Tibial nerve (tissue), 4 donors: ENCODE measurements around the gene LRRTM4. TPM values are rescaled to one million over a fixed set of nuclear protein-coding genes. Genes with fewer than 3 reads are reported as not detected.

Source experiments
- DNase-seq, 2 donors: peaks; one replicate each; pipeline ENCODE4 v3.0.0-alpha.2; 2019; ENCODE audit warnings: low spot score in 2 of 2
- H3K27ac ChIP-seq, 4 donors: fragments of 200-600 bp; sonication (generic) in 3 of 4; one replicate each; pipeline ENCODE4 v1.5.1; 2017 to 2019; ENCODE audit warnings: mild to moderate bottlenecking in 1 of 4
- H3K27me3 ChIP-seq, 2 donors: fragments of 200-600 bp; sonication (generic) in 1 of 2; one replicate each; pipeline versions ENCODE4 v1.5.1 to v1.6.0; 2017 to 2019
- H3K36me3 ChIP-seq, 3 donors: fragments of 200-600 bp; sonication (generic); one replicate each; pipeline ENCODE4 v1.5.1; 2018 to 2019
- H3K4me1 ChIP-seq, 4 donors: fragments of 200-600 bp; sonication (generic) in 3 of 4; one replicate each; pipeline ENCODE4 v1.5.1; 2017 to 2019
- H3K4me3 ChIP-seq, 4 donors: fragments of 200-600 bp; sonication (generic) in 3 of 4; one replicate each; pipeline ENCODE4 v1.5.1; 2017 to 2019; ENCODE audit warnings: mild to moderate bottlenecking in 1 of 4, moderate library complexity in 1 of 4
- H3K9me3 ChIP-seq, 4 donors: fragments of 200-600 bp; sonication (generic) in 3 of 4; one replicate each; pipeline ENCODE4 v1.5.1; 2017 to 2019
- EP300 ChIP-seq, 2 donors: sonication (generic); formaldehyde crosslinking; IDR thresholded peaks; one replicate each; pipeline ENCODE4 v1.6.1; 2017; ENCODE audit warnings: antibody characterized with exemption in 2 of 2, mild to moderate bottlenecking in 1 of 2
- POLR2A ChIP-seq, 2 donors: fragments of 450-650 bp; IDR thresholded peaks; one replicate each; pipeline ENCODE4 v1.6.1; 2017; ENCODE audit warnings: antibody characterized with exemption in 2 of 2, mild to moderate bottlenecking in 2 of 2, moderate library complexity in 2 of 2
- WGBS, 2 donors: methylation state at CpG; one replicate each; pipeline ENCODE4 v1.1.5; 2018; 5-methylcytosine and 5-hydroxymethylcytosine counted together
- total RNA-seq, 4 donors: library from RNA; depleted of rRNA; stranded (reverse); fragments of >200 nt; gene quantifications; one replicate each; pipeline ENCODE4 v1.1.0, GENCODE V29; 2016
- TF ChIP-seq, protein P1 (sequence below), 5 experiments: fragments of 200-600 bp in 3 of 5; fragments of 450-650 bp in 2 of 5; sonication (generic) in 3 of 5; IDR thresholded peaks; one replicate each; pipeline ENCODE4 v1.5.1; 2016 to 2019; ENCODE audit warnings: antibody characterized with exemption in 5 of 5, mild to moderate bottlenecking in 3 of 5, moderate library complexity in 2 of 5

LRRTM4 gene
- total RNA-seq, 4 donors from 2014 or later, result 2.9 to 8.1 (median 7.6) TPM

DNA sequence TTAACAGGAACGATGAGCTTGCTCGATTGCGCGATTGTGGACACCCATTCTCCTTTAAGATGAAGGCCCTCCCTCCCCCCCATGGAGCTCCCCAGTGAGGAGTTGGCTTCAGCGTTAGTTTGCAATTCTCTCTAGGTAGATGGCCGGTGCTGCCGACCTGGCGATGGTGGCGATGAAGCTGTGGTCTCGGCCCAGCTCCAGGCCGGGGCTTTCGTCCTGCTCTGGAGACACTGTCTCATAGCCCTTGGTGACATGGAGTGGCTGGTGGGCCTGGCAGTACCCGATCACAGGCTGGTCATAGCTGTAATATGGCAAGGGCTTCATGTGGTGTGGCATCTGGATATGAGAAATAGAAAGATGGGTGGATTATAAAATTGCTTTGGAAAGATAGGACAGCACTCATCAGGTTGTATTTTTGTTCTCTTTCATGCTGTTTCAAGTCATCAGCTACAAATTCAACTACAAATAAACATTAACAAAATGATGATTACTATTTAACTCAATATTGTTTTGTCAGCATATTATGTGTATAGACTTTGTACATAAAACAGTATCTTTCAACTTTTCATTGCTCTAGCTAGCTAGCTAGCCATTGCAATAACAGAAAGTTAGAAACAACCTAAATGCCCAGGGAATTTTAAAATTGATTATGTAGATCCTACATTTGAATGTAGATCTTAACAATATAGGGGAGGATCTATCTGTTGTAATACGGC lies 773.4 kb downstream of the LRRTM4 start:
- Histone ChIP-seq H3K4me1 (no peaks in the 10 kb centered on the region), H3K9me3 (no peaks in the 10 kb centered on the region), H3K4me3 (no peak overlapping the region), H3K36me3 (peaks cover 0 to 3% (median 0%) of the 10 kb centered on the region in 3 donors), H3K27ac (no peak overlapping the region), H3K27me3 (no peaks in the 10 kb centered on the region)
- no peak for TF ChIP-seq EP300 (IDR thresholded peaks at IDR 0.05)
- TF ChIP-seq, protein P1, sequence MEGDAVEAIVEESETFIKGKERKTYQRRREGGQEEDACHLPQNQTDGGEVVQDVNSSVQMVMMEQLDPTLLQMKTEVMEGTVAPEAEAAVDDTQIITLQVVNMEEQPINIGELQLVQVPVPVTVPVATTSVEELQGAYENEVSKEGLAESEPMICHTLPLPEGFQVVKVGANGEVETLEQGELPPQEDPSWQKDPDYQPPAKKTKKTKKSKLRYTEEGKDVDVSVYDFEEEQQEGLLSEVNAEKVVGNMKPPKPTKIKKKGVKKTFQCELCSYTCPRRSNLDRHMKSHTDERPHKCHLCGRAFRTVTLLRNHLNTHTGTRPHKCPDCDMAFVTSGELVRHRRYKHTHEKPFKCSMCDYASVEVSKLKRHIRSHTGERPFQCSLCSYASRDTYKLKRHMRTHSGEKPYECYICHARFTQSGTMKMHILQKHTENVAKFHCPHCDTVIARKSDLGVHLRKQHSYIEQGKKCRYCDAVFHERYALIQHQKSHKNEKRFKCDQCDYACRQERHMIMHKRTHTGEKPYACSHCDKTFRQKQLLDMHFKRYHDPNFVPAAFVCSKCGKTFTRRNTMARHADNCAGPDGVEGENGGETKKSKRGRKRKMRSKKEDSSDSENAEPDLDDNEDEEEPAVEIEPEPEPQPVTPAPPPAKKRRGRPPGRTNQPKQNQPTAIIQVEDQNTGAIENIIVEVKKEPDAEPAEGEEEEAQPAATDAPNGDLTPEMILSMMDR (IDR thresholded peaks at IDR 0.05), result no peak
- no peak for TF ChIP-seq POLR2A (IDR thresholded peaks at IDR 0.05)
- WGBS, 2 donors, result 93 to 97% methylated on average over 14 of the region's 14 CpGs
- DNase-seq, result no peak

DNA sequence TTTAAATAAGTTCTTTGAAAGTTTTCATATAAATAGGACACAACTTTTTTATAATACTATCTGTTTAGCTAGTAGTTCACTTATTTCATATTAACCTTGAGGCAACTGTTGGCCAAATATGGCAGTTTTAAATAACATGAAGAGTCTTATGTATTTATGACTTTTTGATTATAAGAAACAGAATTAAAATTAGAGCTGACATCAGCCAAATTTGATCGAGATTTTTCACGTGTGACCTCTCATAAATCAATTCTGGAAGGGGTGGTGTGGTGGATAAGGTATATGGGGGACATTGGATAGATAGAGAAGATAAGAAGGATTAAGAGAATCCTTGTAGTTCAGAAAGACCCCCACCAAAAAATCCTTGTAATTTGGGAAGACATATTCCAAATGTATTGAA lies 776.6 kb downstream of the LRRTM4 start:
- no peak overlapping the region for H3K27ac ChIP-seq
- H3K9me3 ChIP-seq, result no peaks in the 10 kb centered on the region
- TF ChIP-seq, protein P1 (IDR thresholded peaks at IDR 0.05), result no peak
- no peak for TF ChIP-seq EP300 (IDR thresholded peaks at IDR 0.05)
- TF ChIP-seq POLR2A (IDR thresholded peaks at IDR 0.05), result no peak
- no peaks in the 10 kb centered on the region for H3K27me3 ChIP-seq
- H3K4me3 ChIP-seq, result no peak overlapping the region
- no peaks in the 10 kb centered on the region for H3K4me1 ChIP-seq
- 86 to 95% methylated on average over 2 of the region's 2 CpGs for WGBS, 2 donors
- no peak for DNase-seq
- peaks cover 0 to 3% (median 0%) of the 10 kb centered on the region in 3 donors for H3K36me3 ChIP-seq

DNA sequence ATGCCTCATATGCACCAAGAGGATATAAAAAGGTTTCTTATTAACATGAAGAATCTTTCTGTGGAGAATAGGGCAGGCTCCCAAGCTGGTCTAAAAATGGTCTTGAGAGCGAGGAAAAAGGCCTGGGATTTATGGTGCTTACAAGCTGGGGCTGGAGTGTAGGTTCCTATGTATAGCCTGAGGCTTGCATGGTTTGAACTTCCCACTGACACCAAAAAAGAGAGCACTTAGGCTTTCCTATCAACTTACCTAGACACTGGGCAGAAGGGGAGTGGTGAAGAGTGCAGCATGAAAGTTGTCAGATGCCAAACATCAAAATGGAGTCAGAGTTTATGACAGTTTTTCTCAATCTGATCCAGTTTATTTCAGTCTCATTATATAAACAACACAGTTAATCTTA lies 784.6 kb downstream of the LRRTM4 start:
- no peak overlapping the region for H3K27ac ChIP-seq
- no peaks in the 10 kb centered on the region for H3K9me3 ChIP-seq
- H3K27me3 ChIP-seq, result no peaks in the 10 kb centered on the region
- no peak overlapping the region for H3K4me3 ChIP-seq
- no peak for DNase-seq
- no peaks in the 10 kb centered on the region for H3K4me1 ChIP-seq
- WGBS, 2 donors, result 78 to 92% methylated on average over 1 of the region's 1 CpG
- TF ChIP-seq, protein P1 (IDR thresholded peaks at IDR 0.05), result no peak
- no peak for TF ChIP-seq EP300 (IDR thresholded peaks at IDR 0.05)
- no peak for TF ChIP-seq POLR2A (IDR thresholded peaks at IDR 0.05)
- no peaks in the 10 kb centered on the region for H3K36me3 ChIP-seq

DNA sequence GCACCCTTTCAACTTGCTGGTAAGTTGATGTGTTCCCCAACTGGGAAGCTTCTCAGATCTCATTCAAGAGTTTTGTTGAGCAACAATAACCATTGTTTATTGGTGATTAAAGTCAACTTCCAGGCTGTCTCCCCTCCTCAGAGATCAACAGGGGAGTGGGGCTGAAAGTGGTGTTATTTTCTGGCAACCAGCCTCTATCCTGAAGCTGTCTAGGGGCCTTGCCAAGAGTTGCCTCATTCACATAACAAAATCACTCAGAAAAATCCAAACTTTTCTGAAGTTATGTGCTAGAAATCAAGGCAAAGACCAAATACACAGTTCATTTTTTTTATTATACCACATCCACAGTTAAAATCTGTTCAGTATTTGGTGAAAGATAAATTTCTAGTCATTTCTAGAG lies 788.4 kb downstream of the LRRTM4 start:
- no peaks in the 10 kb centered on the region for H3K36me3 ChIP-seq
- TF ChIP-seq EP300 (IDR thresholded peaks at IDR 0.05) (no peak), POLR2A (IDR thresholded peaks at IDR 0.05) (no peak)
- TF ChIP-seq, protein P1 (IDR thresholded peaks at IDR 0.05), result no peak
- no peaks in the 10 kb centered on the region for H3K27me3 ChIP-seq
- H3K4me1 ChIP-seq, result no peaks in the 10 kb centered on the region
- no peak for DNase-seq
- H3K4me3 ChIP-seq, result no peak overlapping the region
- H3K27ac ChIP-seq, result no peak overlapping the region
- peaks cover 0 to 2% (median 0%) of the 10 kb centered on the region in 4 donors for H3K9me3 ChIP-seq

DNA sequence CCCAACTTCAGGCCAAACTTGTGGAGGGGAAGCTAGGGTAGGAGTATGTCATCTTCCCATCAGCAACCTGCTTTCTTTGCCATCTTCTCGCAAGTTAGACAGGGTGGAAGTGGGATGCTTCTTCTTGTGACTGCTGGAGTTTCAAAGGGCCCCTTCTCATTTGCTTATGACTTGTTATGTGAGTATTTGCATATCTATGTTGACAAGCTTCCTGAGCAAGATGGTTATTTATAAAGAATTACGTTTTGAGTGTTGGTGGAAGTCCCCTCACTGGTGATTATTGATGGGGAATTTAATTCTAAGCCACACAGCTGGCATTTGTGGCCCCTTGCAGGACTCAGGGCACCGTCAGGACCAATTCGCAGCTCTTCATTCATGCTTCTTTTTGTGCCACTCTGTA lies 791.0 kb downstream of the LRRTM4 start:
- no peak overlapping the region for H3K27ac ChIP-seq
- H3K4me1 ChIP-seq, result no peaks in the 10 kb centered on the region
- DNase-seq, result no peak
- peaks cover 0 to 9% (median 0%) of the 10 kb centered on the region in 4 donors for H3K9me3 ChIP-seq
- no peak overlapping the region for H3K4me3 ChIP-seq
- WGBS, 2 donors, result 82% methylated on average over 4 of the region's 4 CpGs
- no peaks in the 10 kb centered on the region for H3K36me3 ChIP-seq
- no peaks in the 10 kb centered on the region for H3K27me3 ChIP-seq
- TF ChIP-seq EP300 (IDR thresholded peaks at IDR 0.05) (no peak), POLR2A (IDR thresholded peaks at IDR 0.05) (no peak)
- TF ChIP-seq, protein P1 (IDR thresholded peaks at IDR 0.05), result no peak
